ENCODE results near the gene SLC22A23.

DNA sequence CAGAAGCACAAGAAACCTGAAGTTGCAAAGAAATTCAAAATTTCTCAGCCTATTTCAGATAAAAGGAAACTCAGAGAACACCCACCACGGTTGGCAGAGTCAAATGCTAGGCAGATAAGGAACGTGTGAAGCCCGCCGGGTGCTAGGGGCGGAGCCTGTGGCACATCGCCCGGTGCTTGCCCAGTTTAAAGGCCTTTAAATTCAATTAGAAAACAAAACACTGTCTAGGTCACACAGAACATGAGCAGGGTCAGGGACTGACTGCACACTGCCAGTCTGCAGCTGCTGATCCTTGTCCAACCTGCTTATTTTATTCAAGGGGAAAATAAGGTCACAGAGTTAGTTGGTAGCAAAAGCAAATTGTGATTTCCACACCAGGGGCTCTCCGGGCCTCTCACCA lies 122.3 kb downstream of the SLC22A23 start:
- no peak for TF ChIP-seq SUZ12 (IDR thresholded peaks at IDR 0.05)
- no peak for TF ChIP-seq ZNF384 (IDR thresholded peaks at IDR 0.05)
- no peak for TF ChIP-seq FOXM1 (IDR thresholded peaks at IDR 0.05; ENCODE audit: borderline replicate concordance)
- TF ChIP-seq NFRKB (IDR thresholded peaks at IDR 0.05), result no peak

All from HEK293T (cell line).